Kidney epithelial cell (primary cell): ENCODE data around the gene DPM3. TPM values are rescaled to one million over a fixed set of nuclear protein-coding genes. Genes with fewer than 3 reads are reported as not detected.
"Not testable (repeated sequence)": the region's sequence is repeated elsewhere in the genome, so short reads cannot be mapped to it uniquely, and the experiment has no call there.

ENCODE experiments used
- DNase-seq: peaks from one replicate; pipeline ENCODE4 v3.0.0-alpha.2; 2010; ENCODE audit warnings: low read depth
- H3K27me3 ChIP-seq: 2 replicates; pipeline ENCODE4 v1.6.0; 2011; ENCODE audit warnings: low read length; ENCODE audit not compliant: control insufficient read depth, insufficient read depth
- H3K36me3 ChIP-seq: 2 replicates; pipeline ENCODE4 v1.5.1; 2011; ENCODE audit warnings: low read length; ENCODE audit not compliant: control insufficient read depth, insufficient read depth
- H3K4me3 ChIP-seq: 2 replicates; pipeline ENCODE4 v1.5.1; 2011; ENCODE audit warnings: low read depth, mild to moderate bottlenecking, control low read depth, low read length
- CTCF ChIP-seq: IDR thresholded peaks from 2 replicates; pipeline ENCODE4 v1.5.1; 2011; ENCODE audit warnings: mild to moderate bottlenecking, moderate library complexity, low read length, control low read depth, inconsistent platforms; ENCODE audit not compliant: insufficient read depth, poor library complexity, severe bottlenecking
- total RNA-seq: library from RNA; depleted of rRNA; stranded (reverse); fragments of >200 nt; gene quantifications from 2 replicates; pipeline ENCODE4 v1.2.3, GENCODE V29; 2015

The DPM3 gene
- total RNA-seq, 1 donor from 2014 or later = 74.9 TPM

- Histone ChIP-seq H3K36me3 (no peaks in the 10 kb centered on the region), H3K4me3 (no peak overlapping the region), H3K27me3 (no peaks in the 10 kb centered on the region)
- TF ChIP-seq CTCF = no peak
- no peak for DNase-seq
These were observed 15.5 kb downstream of the DPM3 start for GRCh38 chr1:155124503-155125463.

GRCh38 chr1:155123801-155124200 is 16.5 kb downstream of the DPM3 start:
- no peaks in the 10 kb centered on the region for H3K27me3 ChIP-seq
- no peak for TF ChIP-seq CTCF
- DNase-seq = no peak
- no peaks in the 10 kb centered on the region for H3K36me3 ChIP-seq
- no peak overlapping the region for H3K4me3 ChIP-seq

GRCh38 chr1:155122308-155122707 is 18.0 kb downstream of the DPM3 start:
- DNase-seq = no peak
- Histone ChIP-seq H3K4me3 (no peak overlapping the region), H3K27me3 (peaks cover 3% of the 10 kb centered on the region), H3K36me3 (no peaks in the 10 kb centered on the region)
- no peak for TF ChIP-seq CTCF

GRCh38 chr1:155121249-155121648 is 19.1 kb downstream of the DPM3 start:
- Histone ChIP-seq H3K27me3 (peaks cover 8% of the 10 kb centered on the region), H3K4me3 (no peak overlapping the region), H3K36me3 (no peaks in the 10 kb centered on the region)
- no peak for TF ChIP-seq CTCF
- DNase-seq = no peak

GRCh38 chr1:155120253-155120652 is 20.1 kb downstream of the DPM3 start:
- H3K27me3 ChIP-seq = peaks cover 8% of the 10 kb centered on the region
- no peaks in the 10 kb centered on the region for H3K36me3 ChIP-seq
- H3K4me3 ChIP-seq = no peak overlapping the region
- DNase-seq = no peak
- no peak for TF ChIP-seq CTCF

GRCh38 chr1:155118090-155118489 is 22.2 kb downstream of the DPM3 start:
- H3K27me3 ChIP-seq, H3K36me3 ChIP-seq, H3K4me3 ChIP-seq, DNase-seq: not testable (repeated sequence)
